Heart left ventricle (tissue), 16 donors: Measurements from ENCODE around the gene AGR2. TPM values are rescaled to one million over a fixed set of nuclear protein-coding genes. Genes with fewer than 3 reads are reported as not detected.
A peak's percentile ranks its signal among the peaks of the same experiment; 100 is the strongest.

ENCODE experiments used
- ATAC-seq, 4 donors: fragments of 200-7000 bp; cut with Tn5 transposase; one replicate each; pipeline ENCODE4 v1.9.1; 2020 to 2022; ENCODE audit warnings: moderate library complexity in 4 of 4, mild to moderate bottlenecking in 3 of 4, moderate number of reproducible peaks in 1 of 4
- DNase-seq, 5 donors: peaks; one replicate each; pipeline ENCODE4 v3.0.0-alpha.2; 2020
- H3K27ac ChIP-seq, 12 donors: fragments of 200-600 bp; sonication (generic) in 4 of 12; one replicate each; pipeline versions ENCODE4 v1.5.0 to v1.8.0; 2016 to 2022; ENCODE audit warnings: mild to moderate bottlenecking in 2 of 12
- H3K27me3 ChIP-seq, 9 donors: fragments of 200-600 bp; sonication (generic) in 2 of 9; one replicate each; pipeline versions ENCODE4 v1.5.1 to v1.8.0; 2016 to 2022; ENCODE audit warnings: mild to moderate bottlenecking in 3 of 9
- H3K36me3 ChIP-seq, 9 donors: fragments of 200-600 bp; sonication (generic) in 2 of 9; one replicate each; pipeline versions ENCODE4 v1.5.0 to v1.8.0; 2018 to 2022; ENCODE audit warnings: mild to moderate bottlenecking in 2 of 9
- H3K4me1 ChIP-seq, 12 donors: fragments of 200-600 bp; sonication (generic) in 4 of 12; one replicate each; pipeline versions ENCODE4 v1.5.0 to v1.8.0; 2016 to 2022; ENCODE audit warnings: mild to moderate bottlenecking in 3 of 12
- H3K4me3 ChIP-seq, 12 donors: fragments of 200-600 bp; sonication (generic) in 4 of 12; one replicate each; pipeline versions ENCODE4 v1.5.0 to v1.8.0; 2017 to 2022; ENCODE audit warnings: mild to moderate bottlenecking in 9 of 12, moderate library complexity in 4 of 12
- H3K9me3 ChIP-seq, 12 donors: fragments of 200-600 bp; sonication (generic) in 4 of 12; one replicate each; pipeline versions ENCODE4 v1.5.0 to v1.8.0; 2016 to 2022; ENCODE audit warnings: mild to moderate bottlenecking in 1 of 12
- CTCF ChIP-seq, 12 donors: fragments of 200-600 bp; sonication (generic) in 4 of 12; IDR thresholded peaks; one replicate each; pipeline versions ENCODE4 v1.5.0 to v1.8.0; 2018 to 2022; ENCODE audit warnings: antibody characterized with exemption in 12 of 12, mild to moderate bottlenecking in 5 of 12
- POLR2A ChIP-seq, 2 donors: fragments of 450-650 bp; IDR thresholded peaks; one replicate each; pipeline ENCODE4 v1.6.1; 2017; ENCODE audit warnings: antibody characterized with exemption in 2 of 2, mild to moderate bottlenecking in 2 of 2, moderate library complexity in 2 of 2
- WGBS, 4 donors: extraction: QIAGEN DNeasy Blood & Tissue Kit in 2 of 4; methylation state at CpG; one replicate each; pipeline versions ENCODE4 v1.1.5 to v1.1.7; 2013 to 2018; 5-methylcytosine and 5-hydroxymethylcytosine counted together
- intact Hi-C, 10 donors: fragments of 100-400 bp; cut with DNase I; formaldehyde crosslinking; loops; one replicate each; pipeline versions ENCODE4 v1.11.1 to v1.14.2; 2022
- polyA plus RNA-seq, 2 donors: library from polyadenylated mRNA; stranded (reverse); fragments of 200-250 nt; gene quantifications; one replicate each; pipeline ENCODE4 v1.2.3, GENCODE V29; 2013
- total RNA-seq, 9 donors: library from RNA; depleted of rRNA in 2 of 9; stranded (reverse); fragments of >200 nt in 2 of 9; fragmentation: NEBNext Ultra II Directional in 3 of 9; extraction: Animal tissue kit (Norgen Biotek cat#: 25700) in 3 of 9; gene quantifications; one replicate each; pipeline versions ENCODE4 v1.1.0 to v1.2.4, GENCODE V29; 2016 to 2023
- donor health status: ischemic (EF 13 %, LVEDD 7.1; RV severe dilation, severe dysfunction).
- donor health status: healthy with polysubstance abuse.
- donor health status: DM: no; HTN: yes; CAD: no.
- donor health status: DM: no; HTN: no; CAD: no.
- donor health status: ischemic (EF 25% LVEDD 6.9; RV normal size, moderate dysfunction).
- donor health status: ischemic (EF 25% LVEDD 5.7; RV mildly dilated, moderate dysfunction).
- donor health status: healthy.
- donor health status: DM: yes; HTN: yes; CAD: no.
- donor health status: ischemic (EF 35%, LVEDD 5.7; RV mildly dilated, moderate dysfunction).
- donor health status: nonischemic (EF 11% LVEDD 7.7; RV severe dilation, severe dysfunction).
- donor health status: DM: yes; HTN: yes; CAD: no.
- donor health status: PGD.
- donor health status: ischemic (EF 29% LVEDD 5.4; RV normal size, mild dysfunction).
- donor health status: nonischemic (EF 23%, LVEDD 6.1; RV moderate dilation, normal function).

AGR2 gene
- total and polyA plus RNA-seq, 11 donors: 0.37 TPM; not detected in 10

- Histone ChIP-seq H3K4me1 (peaks cover 0 to 17% (median 5%) of the 10 kb centered on the region in 12 donors), H3K27me3 (no peaks in the 10 kb centered on the region), H3K9me3 (no peaks in the 10 kb centered on the region), H3K4me3 (no peak overlapping the region), H3K36me3 (no peaks in the 10 kb centered on the region), H3K27ac (no peak overlapping the region)
- 76 to 83% (median 79%) methylated on average over 10 of the region's 10 CpGs for WGBS, 4 donors
- intact Hi-C loops: no loop called here
- TF ChIP-seq POLR2A (IDR thresholded peaks at IDR 0.05) (no peak), CTCF (IDR thresholded peaks at IDR 0.05) (no peak)
- ATAC-seq: no peak
- no peak for DNase-seq
These were observed 45.9 kb downstream of the AGR2 start for GRCh38 chr7:16758631-16759611.

- no peak overlapping the region for H3K4me3 ChIP-seq
- intact Hi-C loops: no loop called here
- DNase-seq (no peak), ATAC-seq (no peak)
- peaks cover 0 to 25% (median 5%) of the 10 kb centered on the region in 12 donors for H3K4me1 ChIP-seq
- 87 to 92% (median 91%) methylated on average over 6 of the region's 6 CpGs for WGBS, 4 donors
- no peak for TF ChIP-seq POLR2A (IDR thresholded peaks at IDR 0.05)
- no peak for TF ChIP-seq CTCF (IDR thresholded peaks at IDR 0.05)
- H3K27ac ChIP-seq: no peak overlapping the region
- H3K9me3 ChIP-seq: no peaks in the 10 kb centered on the region
- H3K36me3 ChIP-seq: no peaks in the 10 kb centered on the region
- no peaks in the 10 kb centered on the region for H3K27me3 ChIP-seq
These were observed 46.8 kb downstream of the AGR2 start for GRCh38 chr7:16758036-16758435.

- Histone ChIP-seq H3K36me3 (no peaks in the 10 kb centered on the region), H3K27me3 (no peaks in the 10 kb centered on the region), H3K9me3 (no peaks in the 10 kb centered on the region), H3K27ac (peak overlapping the region in 4 of 12 donors; percentile 26 to 82 (median 81)), H3K4me3 (peak overlapping the region in 9 of 12 donors; percentile 70 to 92 (median 76)), H3K4me1 (peaks cover 0 to 25% (median 5%) of the 10 kb centered on the region in 12 donors)
- DNase-seq (no peak), ATAC-seq (no peak)
- no peak for TF ChIP-seq POLR2A (IDR thresholded peaks at IDR 0.05)
- TF ChIP-seq CTCF (IDR thresholded peaks at IDR 0.05): no peak
- intact Hi-C loops: no loop called here
These were observed 49.4 kb downstream of the AGR2 start for GRCh38 chr7:16755397-16755796.

- H3K27ac ChIP-seq: peak overlapping the region in 11 of 12 donors; percentile 9 to 82 (median 73)
- H3K4me3 ChIP-seq: peak overlapping the region; percentile 70 to 92 (median 76)
- ATAC-seq (no peak), DNase-seq (no peak)
- no peak for TF ChIP-seq POLR2A (IDR thresholded peaks at IDR 0.05)
- TF ChIP-seq CTCF (IDR thresholded peaks at IDR 0.05): no peak
- H3K36me3 ChIP-seq: no peaks in the 10 kb centered on the region
- H3K27me3 ChIP-seq: no peaks in the 10 kb centered on the region
- H3K4me1 ChIP-seq: peaks cover 0 to 25% (median 5%) of the 10 kb centered on the region in 12 donors
- no peaks in the 10 kb centered on the region for H3K9me3 ChIP-seq
- WGBS, 4 donors: 50 to 57% (median 51%) methylated on average over 6 of the region's 6 CpGs
- intact Hi-C loops: no loop called here
These were observed 49.9 kb downstream of the AGR2 start for GRCh38 chr7:16754856-16755317.
